Neutrophil (primary cell): ENCODE measurements around the gene NUDCD3.

Source experiments
- H3K27ac ChIP-seq: fragments of 200-600 bp; sonication (generic); 2 replicates; pipeline ENCODE4 v1.5.1; 2016; ENCODE audit warnings: mild to moderate bottlenecking, moderate library complexity
- H3K27me3 ChIP-seq: fragments of 200-600 bp; sonication (generic); 2 replicates; pipeline ENCODE4 v1.6.0; 2016; ENCODE audit warnings: mild to moderate bottlenecking
- H3K36me3 ChIP-seq: fragments of 200-600 bp; sonication (generic); 2 replicates; pipeline ENCODE4 v1.5.1; 2017
- H3K4me1 ChIP-seq, 2 experiments: fragments of 200-600 bp in 1 of 2; sonication (generic) in 1 of 2; 1 replicate in 1 of 2; 2 replicates in 1 of 2; pipeline versions ENCODE4 v1.5.1 to v1.6.1; 2013 to 2016; ENCODE audit warnings: low read depth in 1 of 2, low read length in 1 of 2, mild to moderate bottlenecking in 1 of 2, moderate library complexity in 1 of 2; ENCODE audit not compliant: control insufficient read depth in 1 of 2, insufficient read depth in 1 of 2
- H3K4me3 ChIP-seq, 2 experiments: fragments of 200-600 bp in 1 of 2; sonication (generic) in 1 of 2; 1 replicate in 1 of 2; 2 replicates in 1 of 2; pipeline ENCODE4 v1.5.1; 2013 to 2016; ENCODE audit warnings: low read depth in 1 of 2, low read length in 1 of 2, mild to moderate bottlenecking in 1 of 2, moderate library complexity in 1 of 2
- H3K9me3 ChIP-seq: fragments of 200-600 bp; sonication (generic); 2 replicates; pipeline ENCODE4 v1.5.1; 2016
- CTCF ChIP-seq: fragments of 200-600 bp; sonication (generic); IDR thresholded peaks from 2 replicates; pipeline ENCODE4 v1.5.1; 2016; ENCODE audit warnings: antibody characterized with exemption

The NUDCD3 gene

GRCh38 chr7:44388089-44388970 lies 102.1 kb downstream of the NUDCD3 start:
- no peak overlapping the region for H3K4me3 ChIP-seq
- no peak overlapping the region for H3K27ac ChIP-seq
- H3K9me3 ChIP-seq: no peaks in the 10 kb centered on the region

GRCh38 chr7:44387389-44387788 lies 103.1 kb downstream of the NUDCD3 start:
- Histone ChIP-seq H3K27ac (no peak overlapping the region), H3K36me3 (peaks cover 93% of the 10 kb centered on the region), H3K4me1 (no peaks in the 10 kb centered on the region), H3K27me3 (no peaks in the 10 kb centered on the region), H3K4me3 (no peak overlapping the region), H3K9me3 (no peaks in the 10 kb centered on the region)
- no peak for TF ChIP-seq CTCF

More at GRCh38 chr7:44388089-44388970, 102.1 kb downstream of the NUDCD3 start:
- no peaks in the 10 kb centered on the region for H3K27me3 ChIP-seq
- TF ChIP-seq CTCF: no peak
- peaks cover 89% of the 10 kb centered on the region for H3K36me3 ChIP-seq
- H3K4me1 ChIP-seq: no peaks in the 10 kb centered on the region

DNA sequence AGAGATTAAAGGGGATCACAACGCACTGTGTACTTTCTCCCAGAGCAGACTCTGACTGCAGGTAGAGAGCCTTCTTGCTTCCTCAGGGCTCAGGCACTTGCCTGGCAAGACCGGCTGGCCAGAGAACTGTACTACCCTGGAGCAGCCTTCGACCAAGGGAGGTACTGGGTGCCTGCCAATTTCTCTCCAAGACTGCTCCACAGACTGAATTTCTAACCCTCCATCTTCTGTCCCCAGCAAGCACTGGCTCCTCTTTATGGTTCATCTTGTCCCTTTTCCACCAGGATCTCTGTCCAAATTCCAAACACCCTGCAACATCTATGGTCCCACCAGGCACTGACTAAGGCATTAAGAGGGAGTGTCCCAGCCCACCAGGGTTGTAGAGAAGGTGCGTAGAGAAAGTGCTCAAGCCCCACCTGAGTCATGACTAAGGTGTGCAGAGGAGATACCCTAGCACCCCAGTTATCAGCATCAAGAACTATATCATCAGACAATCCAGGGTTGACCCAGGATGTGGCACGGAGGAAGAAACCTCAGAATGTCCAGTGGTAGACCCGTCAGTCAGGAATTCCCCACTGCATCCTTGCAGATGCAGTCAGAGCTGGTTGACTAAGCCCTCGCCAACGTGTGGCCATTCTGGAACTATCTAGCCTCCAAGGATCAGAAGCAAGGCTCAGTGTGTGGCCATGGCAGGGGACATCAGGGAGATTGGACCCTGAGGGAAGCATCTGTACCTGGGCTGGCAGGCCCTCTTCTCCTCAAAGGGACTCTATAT lies 104.1 kb downstream of the NUDCD3 start:
- TF ChIP-seq CTCF: no peak
- no peaks in the 10 kb centered on the region for H3K9me3 ChIP-seq
- H3K27ac ChIP-seq: no peak overlapping the region
- H3K4me3 ChIP-seq: no peak overlapping the region
- H3K4me1 ChIP-seq: no peaks in the 10 kb centered on the region
- H3K27me3 ChIP-seq: no peaks in the 10 kb centered on the region
- peaks cover 87% of the 10 kb centered on the region for H3K36me3 ChIP-seq

- H3K36me3 ChIP-seq: peaks cover 80% of the 10 kb centered on the region
- H3K4me3 ChIP-seq: no peak overlapping the region
- TF ChIP-seq CTCF: no peak
- H3K27me3 ChIP-seq: no peaks in the 10 kb centered on the region
- H3K4me1 ChIP-seq: no peaks in the 10 kb centered on the region
- no peaks in the 10 kb centered on the region for H3K9me3 ChIP-seq
- no peak overlapping the region for H3K27ac ChIP-seq
Measured at GRCh38 chr7:44385434-44386138, 104.9 kb downstream of the NUDCD3 start.

- no peaks in the 10 kb centered on the region for H3K4me1 ChIP-seq
- H3K9me3 ChIP-seq: no peaks in the 10 kb centered on the region
- H3K4me3 ChIP-seq: no peak overlapping the region
- no peak overlapping the region for H3K27ac ChIP-seq
- no peaks in the 10 kb centered on the region for H3K27me3 ChIP-seq
- TF ChIP-seq CTCF: no peak
- peaks cover 73% of the 10 kb centered on the region for H3K36me3 ChIP-seq
Measured at GRCh38 chr7:44384586-44385433, 105.6 kb downstream of the NUDCD3 start.
